GM21367 (cell line): Measurements from ENCODE around the gene PLPPR2.
"Not testable (repeated sequence)": the region's sequence is repeated elsewhere in the genome, so short reads cannot be mapped to it uniquely, and the experiment has no call there.

Experiments used
- ATAC-seq: cut with Tn5 transposase; IDR thresholded peaks from one replicate; pipeline ENCODE4 v1.9.1; 2021; ENCODE audit not compliant: unreplicated experiment

PLPPR2 gene

DNA sequence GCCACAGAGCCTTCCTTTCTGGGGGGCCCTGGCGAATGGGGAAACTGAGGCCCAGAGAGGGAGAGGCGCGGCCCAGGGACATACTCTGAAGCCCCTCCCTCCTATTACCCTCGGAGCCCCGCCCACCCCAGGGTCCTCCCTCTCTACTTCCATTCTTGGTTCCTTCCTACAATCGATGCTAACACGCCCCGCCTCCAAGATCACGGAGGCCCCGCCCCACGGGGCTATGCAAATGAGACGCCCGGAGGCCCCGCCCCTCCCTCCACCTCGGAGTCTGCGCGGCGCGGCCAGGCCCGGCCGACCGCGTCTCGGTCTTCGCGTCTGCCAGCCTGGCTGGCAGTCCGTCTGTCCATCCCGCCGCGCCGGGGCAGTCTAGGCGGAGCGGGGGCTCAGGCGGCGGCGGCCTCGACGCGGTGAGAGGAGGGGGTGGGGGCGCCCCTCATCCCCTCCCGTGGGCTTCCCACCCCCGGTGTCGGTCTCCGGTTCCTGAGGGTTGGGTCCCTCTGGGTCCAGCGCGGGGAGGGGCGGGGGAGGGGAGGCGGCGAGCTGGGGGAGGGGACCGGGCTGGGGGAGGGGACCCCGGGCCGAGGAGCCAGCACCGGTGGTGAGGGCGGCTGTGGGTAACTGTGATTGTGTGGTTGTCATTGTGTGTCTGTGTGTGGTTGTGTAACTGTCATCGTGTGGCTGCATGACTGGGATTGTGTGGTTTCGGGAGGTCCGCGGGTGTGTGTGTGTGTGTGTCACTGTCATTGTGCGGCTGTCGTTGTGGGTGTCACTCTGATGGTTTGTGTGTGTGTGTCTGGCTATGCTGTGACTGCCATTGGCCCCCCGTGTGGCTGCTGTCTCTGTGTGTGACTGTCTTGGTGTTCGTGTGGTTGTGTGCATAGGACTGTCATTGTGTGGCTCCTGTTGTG lies at the start of gene PLPPR2:
Gene PLPPR2 (plus strand): TSS at position 273 of the 914 bp plus-strand sequence. CDS start 2,242 bp downstream, outside the sequence.
- ATAC-seq, result no peak

DNA sequence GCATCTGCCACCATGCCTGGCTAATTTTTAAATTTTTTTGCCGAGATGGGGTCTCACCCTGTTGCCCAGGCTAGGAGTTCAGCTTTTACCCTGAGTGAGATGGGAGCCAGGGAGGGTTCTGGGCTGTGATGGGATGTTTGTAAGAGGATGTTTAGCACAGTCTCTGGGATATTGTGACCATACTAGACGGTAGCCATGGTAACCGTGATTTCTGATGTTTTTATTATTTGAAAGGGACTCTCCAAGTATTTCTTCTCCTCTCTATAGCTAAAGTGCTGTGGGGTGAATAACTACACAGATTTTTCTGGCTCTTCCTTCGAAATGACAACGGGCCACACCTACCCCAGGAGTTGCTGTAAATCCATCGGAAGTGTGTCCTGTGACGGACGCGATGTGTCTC lies 48.9 kb upstream of the PLPPR2 start:
- ATAC-seq, result no peak

DNA sequence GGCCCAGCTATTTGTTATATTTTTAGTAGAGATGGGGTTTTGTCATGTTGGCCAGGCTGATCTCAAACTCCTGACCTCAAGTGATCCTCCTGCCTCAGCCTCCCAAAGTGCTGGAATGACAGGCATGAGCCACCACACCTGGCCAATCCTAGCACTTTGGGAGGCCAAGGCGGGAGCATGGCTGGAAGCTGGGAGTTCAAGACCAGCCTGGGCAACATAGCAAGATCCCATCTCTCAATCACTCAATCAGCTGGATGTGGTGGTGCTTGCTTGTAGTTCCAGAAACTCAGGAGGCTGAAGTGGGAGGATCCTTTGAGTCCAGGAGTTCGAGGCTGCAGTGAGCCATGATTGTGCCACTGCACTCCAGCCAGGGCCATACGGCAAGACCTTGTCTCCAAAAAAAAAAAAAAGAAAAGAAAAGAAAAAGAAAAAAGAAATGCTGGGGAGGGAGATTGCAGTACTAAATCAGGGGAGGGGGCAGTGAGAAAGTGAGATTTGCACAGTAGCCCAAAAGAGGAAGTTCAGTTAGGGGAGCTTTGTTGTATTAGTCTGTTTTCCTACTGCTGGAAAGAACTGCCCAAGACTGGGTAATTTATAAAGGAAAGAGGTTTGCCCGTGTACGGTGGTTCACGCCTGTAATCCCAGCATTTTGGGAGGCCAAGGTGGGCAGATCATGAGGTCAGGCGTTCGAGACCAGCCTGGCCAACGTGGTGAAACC lies 34.8 kb upstream of the PLPPR2 start:
- ATAC-seq, result not testable (repeated sequence)

DNA sequence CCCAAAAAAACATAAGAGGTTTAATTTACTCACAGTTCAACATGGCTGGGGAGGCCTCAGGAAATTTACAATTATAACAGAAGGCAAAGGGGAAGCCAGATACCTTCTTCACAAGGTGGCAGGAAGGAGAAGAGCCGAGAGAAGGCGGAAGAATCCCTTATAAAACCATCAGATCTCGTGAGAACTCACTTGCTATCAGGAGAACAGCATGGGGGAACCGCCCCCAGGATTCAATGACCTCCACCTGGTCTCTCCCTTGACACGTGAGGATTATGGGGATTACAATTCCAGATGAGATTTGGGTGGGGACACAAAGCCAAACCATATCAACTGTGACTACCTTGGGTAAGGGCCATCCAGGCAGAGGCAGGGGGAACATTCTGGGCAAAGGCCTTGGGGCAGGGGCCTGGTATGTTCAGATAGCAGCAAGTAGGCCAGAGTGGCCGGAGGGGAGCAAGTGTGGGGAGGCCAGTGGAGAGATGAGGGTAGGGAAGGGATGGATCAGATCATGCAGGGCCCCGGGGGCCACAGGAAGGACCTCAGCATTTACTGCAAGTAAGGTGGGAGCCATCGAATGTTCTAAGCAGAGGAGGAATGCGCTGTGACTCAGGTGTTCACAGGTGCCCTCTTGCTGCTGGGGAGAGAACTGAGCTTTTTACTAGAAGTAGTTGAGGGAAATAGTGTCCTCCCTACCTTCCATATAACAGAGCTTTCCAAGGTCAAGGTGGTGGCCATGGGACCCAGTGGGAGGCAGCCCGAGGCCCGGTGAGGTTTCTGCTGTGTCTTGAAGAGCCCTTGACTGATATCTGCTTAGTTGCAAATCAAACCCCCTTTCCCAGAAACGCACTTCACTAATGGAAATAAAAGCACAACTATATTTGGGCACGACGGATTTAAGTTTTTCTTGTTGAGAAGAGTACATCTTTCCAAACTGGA lies 33.8 kb upstream of the PLPPR2 start:
- no peak for ATAC-seq

GRCh38 chr19:11322269-11323024 lies 32.8 kb upstream of the PLPPR2 start:
- ATAC-seq, result no peak

GRCh38 chr19:11323601-11324078 lies 31.6 kb upstream of the PLPPR2 start:
- no peak for ATAC-seq

GRCh38 chr19:11324079-11324661 lies 31.1 kb upstream of the PLPPR2 start:
- no peak for ATAC-seq

DNA sequence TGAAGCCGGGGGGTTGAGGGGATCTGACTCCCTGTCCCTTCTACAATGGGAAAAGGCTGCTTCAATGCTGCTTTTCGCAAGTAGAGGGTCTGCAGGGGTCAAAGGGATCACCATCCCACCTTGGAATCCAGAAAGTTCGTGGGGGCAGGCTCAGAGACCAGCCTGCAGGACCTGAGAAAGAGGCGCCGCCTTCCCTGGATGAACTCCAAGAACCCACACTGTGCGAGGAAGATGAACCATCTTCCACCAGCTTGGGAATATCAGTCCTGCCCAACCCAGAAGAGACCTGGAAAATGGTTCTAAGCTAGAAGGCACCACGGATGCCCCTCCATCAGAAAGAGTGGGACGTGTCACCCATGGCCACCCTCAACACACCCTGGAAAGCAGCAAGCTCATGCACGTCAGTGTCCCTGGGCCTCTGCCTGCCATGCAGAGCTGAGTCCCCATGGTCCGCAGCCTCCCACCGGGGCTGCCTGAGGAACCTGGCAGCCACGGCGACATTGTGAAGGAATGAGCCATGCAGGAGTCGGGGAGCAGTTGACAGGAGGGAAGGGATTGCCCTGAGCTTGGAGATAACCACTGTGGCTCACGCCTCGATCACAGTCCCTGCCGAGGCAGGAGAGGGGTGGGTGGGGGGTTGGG lies 30.4 kb upstream of the PLPPR2 start:
- ATAC-seq, result no peak

DNA sequence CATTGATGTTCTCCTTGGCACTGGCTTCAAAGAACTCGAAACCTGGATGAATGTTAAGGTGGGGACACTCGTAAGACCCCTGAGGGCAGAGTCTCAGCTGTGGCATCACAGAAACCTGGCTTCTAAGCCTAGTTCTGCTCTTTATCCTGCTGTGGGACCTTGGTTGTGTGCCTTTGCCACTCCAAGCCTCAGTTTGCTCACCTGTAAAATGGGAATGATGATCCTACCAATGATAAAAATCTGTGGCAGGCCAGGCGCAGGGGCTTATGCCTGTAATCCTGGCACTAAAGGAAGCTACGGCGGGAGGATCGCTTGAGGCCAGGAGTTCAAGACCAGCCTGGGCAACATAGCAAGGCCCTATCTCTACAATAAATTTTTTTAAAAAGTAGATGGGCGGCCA lies 29.7 kb upstream of the PLPPR2 start:
- no peak for ATAC-seq

DNA sequence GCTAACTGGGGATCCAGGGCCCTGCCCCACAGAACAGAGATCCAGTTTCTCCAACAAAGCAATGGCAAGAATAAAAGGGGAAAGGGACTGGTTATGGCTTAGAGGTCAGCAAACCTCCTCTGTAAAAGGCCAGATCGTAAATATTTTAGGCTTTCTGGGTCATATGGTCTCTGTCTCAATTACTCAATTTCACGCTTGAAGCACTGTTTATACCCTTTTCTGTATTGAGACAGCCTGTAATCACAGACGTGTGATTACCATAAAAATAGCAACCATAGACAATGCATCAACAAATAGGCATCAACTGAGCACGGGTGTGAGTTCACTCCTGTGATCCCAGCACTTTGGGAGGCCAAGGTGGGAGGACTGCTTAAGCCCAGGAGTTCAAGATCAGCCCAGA lies 25.1 kb upstream of the PLPPR2 start:
- ATAC-seq, result no peak

- ATAC-seq, result no peak
Measured at GRCh38 chr19:11331502-11331901, 23.7 kb upstream of the PLPPR2 start.

GRCh38 chr19:11332822-11333221 lies 22.4 kb upstream of the PLPPR2 start:
- ATAC-seq, result no peak

DNA sequence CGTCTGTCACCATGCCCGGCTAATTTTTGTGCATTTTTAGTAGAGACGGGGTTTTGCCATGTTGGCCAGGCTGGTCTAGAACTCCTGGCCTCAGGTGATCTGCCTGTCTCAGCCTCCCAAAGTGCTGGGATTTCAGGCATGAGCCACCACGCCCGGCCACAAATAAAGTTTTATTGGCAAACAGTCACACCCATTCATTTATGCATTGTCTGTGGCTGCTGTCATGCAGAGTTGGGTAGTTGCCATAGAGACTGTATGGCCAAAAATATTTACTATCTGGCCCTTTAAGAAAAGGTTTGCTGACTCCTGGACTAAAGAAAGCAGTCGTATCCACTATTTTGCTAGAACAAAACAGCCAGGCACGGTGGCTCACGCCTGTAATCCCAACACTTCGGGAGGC lies 21.4 kb upstream of the PLPPR2 start:
- not testable (repeated sequence) for ATAC-seq

DNA sequence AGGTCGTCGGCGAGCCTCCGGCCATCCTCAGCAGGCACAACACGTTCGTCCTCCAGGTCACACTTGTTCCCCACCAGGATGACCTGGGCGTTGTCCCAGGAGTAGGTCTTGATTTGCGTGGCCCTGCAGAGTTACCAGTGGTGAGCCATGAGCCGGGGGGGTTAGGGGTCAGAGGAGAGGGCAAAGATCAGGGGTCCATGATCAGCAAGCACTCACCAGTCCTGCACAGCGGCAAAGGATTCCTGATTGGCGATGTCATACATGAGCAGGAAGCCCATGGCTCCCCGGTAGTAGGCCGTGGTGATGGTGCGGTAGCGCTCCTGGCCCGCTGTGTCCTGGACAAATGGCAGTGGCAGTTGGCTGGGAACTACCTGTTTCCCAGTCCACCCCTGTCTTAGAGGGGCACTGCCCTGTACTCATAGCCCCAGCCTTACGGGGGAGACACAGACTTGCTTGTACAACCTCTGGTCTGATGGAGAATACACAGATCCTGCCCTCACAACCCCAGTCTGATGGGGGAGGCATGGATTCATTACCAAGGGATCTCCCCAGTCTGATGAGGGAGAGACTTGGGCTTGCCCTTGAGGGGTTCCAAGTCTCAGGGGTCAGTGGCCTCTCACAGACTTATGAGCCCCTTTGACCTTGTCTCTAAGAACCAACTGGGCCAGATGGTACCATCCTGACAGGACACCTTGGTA lies 19.6 kb upstream of the PLPPR2 start:
- no peak for ATAC-seq

- no peak for ATAC-seq
Measured at GRCh38 chr19:11337080-11337479, 18.2 kb upstream of the PLPPR2 start.

GRCh38 chr19:11338121-11338520 lies 17.1 kb upstream of the PLPPR2 start:
- no peak for ATAC-seq

DNA sequence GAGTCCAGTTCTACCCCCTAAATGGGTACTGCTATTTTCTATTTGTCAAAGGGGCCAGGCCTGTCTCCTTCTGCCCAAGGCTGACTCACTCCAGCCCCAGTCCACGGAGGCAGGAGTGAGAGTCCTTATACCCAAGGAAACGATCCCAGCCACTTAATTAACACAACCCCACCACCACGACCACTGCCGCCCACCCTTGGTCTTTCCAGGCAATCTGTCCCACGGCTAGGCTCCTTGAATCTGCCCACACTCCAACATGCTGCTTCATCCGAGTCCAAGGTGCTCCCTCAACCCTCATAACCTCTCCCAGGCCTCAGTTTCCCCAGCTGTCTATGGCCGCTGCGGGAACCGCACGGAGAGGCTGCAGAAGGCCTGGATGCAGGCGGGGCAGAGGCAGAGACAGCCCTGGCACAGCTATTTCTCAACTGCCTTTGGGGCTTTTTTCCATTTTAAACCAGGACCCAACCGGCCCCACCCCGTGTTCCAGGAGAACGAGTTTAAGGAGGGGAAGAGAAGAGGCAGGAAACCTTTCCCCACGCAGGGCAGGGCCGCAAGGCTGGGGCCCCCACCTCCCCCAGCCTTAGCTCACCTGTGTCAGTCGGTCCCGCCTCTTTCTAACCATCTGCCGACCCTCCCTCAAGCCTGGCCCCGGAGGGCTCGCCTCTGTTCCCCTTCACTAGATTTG lies 16.5 kb upstream of the PLPPR2 start:
- ATAC-seq, result no peak
